Ishikawa (cell line): ENCODE results near the gene MAGI2.

ENCODE experiments used
- RAD21 ChIP-seq: IDR thresholded peaks from 2 replicates; pipeline ENCODE4 v1.6.1; 2012; ENCODE audit warnings: low read depth
- REST ChIP-seq: IDR thresholded peaks from 2 replicates; pipeline ENCODE4 v1.6.1; 2012; ENCODE audit warnings: low read depth, mild to moderate bottlenecking
- TAF1 ChIP-seq: IDR thresholded peaks from 2 replicates; pipeline ENCODE4 v1.6.1; 2012; ENCODE audit warnings: low read depth, mild to moderate bottlenecking
- USF1 ChIP-seq: IDR thresholded peaks from 2 replicates; pipeline ENCODE4 v1.6.1; 2012

GRCh38 chr7:78184299-78184698 lies 1269.2 kb downstream of the MAGI2 start:
- TF ChIP-seq TAF1 (no peak), REST (no peak), USF1 (no peak), RAD21 (no peak)
